ENCODE measurements around the gene EDA. TPM values are rescaled to one million over a fixed set of nuclear protein-coding genes. Genes with fewer than 3 reads are reported as not detected.

Gene EDA
- 2.0 TPM for total RNA-seq

GRCh38 chrX:69615779-69616456, at the start of gene EDA:
Gene EDA (plus strand): TSS chrX:69616113.
- FAIRE-seq, result no peak
- DNase-seq (ENCODE audit: low spot score in 2 of 2), result peak; percentile 62 to 76

GRCh38 chrX:69568828-69569227, 47.1 kb upstream of the EDA start:
- DNase-seq (ENCODE audit: low spot score in 2 of 2) (no peak), FAIRE-seq (no peak)

- no peak for DNase-seq (ENCODE audit: low spot score in 2 of 2)
- no peak for FAIRE-seq
Measured at GRCh38 chrX:69597399-69597798, 18.5 kb upstream of the EDA start.

- DNase-seq (ENCODE audit: low spot score in 2 of 2) (no peak), FAIRE-seq (peak; percentile 37)
Measured at GRCh38 chrX:69600182-69600581, 15.7 kb upstream of the EDA start.

- DNase-seq (ENCODE audit: low spot score in 2 of 2) (no peak), FAIRE-seq (no peak)
Measured at GRCh38 chrX:69603566-69604194, 12.2 kb upstream of the EDA start.

- FAIRE-seq, result no peak
- DNase-seq (ENCODE audit: low spot score in 2 of 2), result no peak
Measured at GRCh38 chrX:69605521-69605920, 10.4 kb upstream of the EDA start.

GRCh38 chrX:69607616-69608015, 8.3 kb upstream of the EDA start:
- FAIRE-seq (no peak), DNase-seq (ENCODE audit: low spot score in 2 of 2) (no peak)

GRCh38 chrX:69613946-69614345, 2.0 kb upstream of the EDA start:
- DNase-seq (ENCODE audit: low spot score in 2 of 2), result no peak
- FAIRE-seq, result no peak

GRCh38 chrX:69614886-69615285, 1.0 kb upstream of the EDA start:
- DNase-seq (ENCODE audit: low spot score in 2 of 2), result no peak
- no peak for FAIRE-seq

- DNase-seq (ENCODE audit: low spot score in 2 of 2), result no peak
- no peak for FAIRE-seq
Measured at GRCh38 chrX:69615342-69615741, 571 bp upstream of the EDA start.

- DNase-seq (ENCODE audit: low spot score in 2 of 2) (no peak), FAIRE-seq (no peak)
Measured at GRCh38 chrX:69616457-69617203, 717 bp downstream of the EDA start.

GRCh38 chrX:69618803-69619202, 2.9 kb downstream of the EDA start:
- DNase-seq (ENCODE audit: low spot score in 2 of 2) (peak in 1 of 2 donors; percentile 7), FAIRE-seq (peak; percentile 72)

- no peak for FAIRE-seq
- DNase-seq (ENCODE audit: low spot score in 2 of 2), result no peak
Measured at GRCh38 chrX:69626129-69626528, 10.2 kb downstream of the EDA start.

- DNase-seq (ENCODE audit: low spot score in 2 of 2) (no peak), FAIRE-seq (no peak)
Measured at GRCh38 chrX:69627744-69628143, 11.8 kb downstream of the EDA start.

GRCh38 chrX:69630147-69630546, 14.2 kb downstream of the EDA start:
- FAIRE-seq (no peak), DNase-seq (ENCODE audit: low spot score in 2 of 2) (no peak)

GRCh38 chrX:69664693-69665092, 48.8 kb downstream of the EDA start:
- DNase-seq (ENCODE audit: low spot score in 2 of 2) (no peak), FAIRE-seq (no peak)

GRCh38 chrX:69670001-69670555, 54.2 kb downstream of the EDA start:
- FAIRE-seq (no peak), DNase-seq (ENCODE audit: low spot score in 2 of 2) (no peak)

GRCh38 chrX:69674891-69675290, 59.0 kb downstream of the EDA start:
- no peak for DNase-seq (ENCODE audit: low spot score in 2 of 2)
- no peak for FAIRE-seq

GRCh38 chrX:69705818-69706217, 89.9 kb downstream of the EDA start:
- FAIRE-seq (no peak), DNase-seq (ENCODE audit: low spot score in 2 of 2) (no peak)

GRCh38 chrX:69718102-69718501, 102.2 kb downstream of the EDA start:
- no peak for FAIRE-seq
- DNase-seq (ENCODE audit: low spot score in 2 of 2), result no peak

- DNase-seq (ENCODE audit: low spot score in 2 of 2) (no peak), FAIRE-seq (no peak)
Measured at GRCh38 chrX:69724307-69724706, 108.4 kb downstream of the EDA start.
